GM18526 (cell line): ENCODE measurements around the gene RTF1.
A peak's percentile ranks its signal among the peaks of the same experiment; 100 is the strongest.

ENCODE experiments used
- POLR2A ChIP-seq: IDR thresholded peaks from 3 replicates; pipeline ENCODE4 v1.6.1; 2011; ENCODE audit not compliant: insufficient read length; ENCODE audit errors: extremely low read depth

RTF1 gene

GRCh38 chr15:41416742-41417417 is at the start of gene RTF1:
TSS of gene RTF1 (plus strand) at chr15:41417095. CDS start at chr15:41417116, 21 bp downstream.
- peak; percentile 85 for TF ChIP-seq POLR2A

- no peak for TF ChIP-seq POLR2A
Observed at GRCh38 chr15:41367418-41367817, 49.5 kb upstream of the RTF1 start.

- TF ChIP-seq POLR2A: no peak
Observed at GRCh38 chr15:41377978-41378377, 38.9 kb upstream of the RTF1 start.

GRCh38 chr15:41387646-41388045 is 29.2 kb upstream of the RTF1 start:
- TF ChIP-seq POLR2A: no peak

DNA sequence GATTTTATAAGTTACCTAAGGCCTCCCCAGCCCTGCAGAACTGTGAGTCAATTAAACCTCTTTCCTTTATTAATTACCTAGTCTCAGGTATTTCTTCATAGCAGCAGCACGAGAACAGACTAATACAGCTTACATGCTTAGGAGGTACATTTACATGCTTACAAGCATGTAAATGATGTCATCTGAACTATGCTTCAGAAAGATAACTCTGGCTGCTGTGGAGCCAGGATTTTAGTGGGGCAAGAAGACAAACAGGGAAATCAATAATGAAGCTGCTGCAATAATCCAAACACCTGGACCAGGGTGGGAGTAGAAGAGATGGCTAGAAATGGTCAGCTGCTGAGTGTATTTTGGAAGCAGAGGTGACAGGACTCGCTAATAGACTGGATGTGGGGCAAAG is 24.2 kb upstream of the RTF1 start:
- no peak for TF ChIP-seq POLR2A

GRCh38 chr15:41394924-41395323 is 22.0 kb upstream of the RTF1 start:
- TF ChIP-seq POLR2A: no peak

GRCh38 chr15:41396111-41396510 is 20.8 kb upstream of the RTF1 start:
- no peak for TF ChIP-seq POLR2A

DNA sequence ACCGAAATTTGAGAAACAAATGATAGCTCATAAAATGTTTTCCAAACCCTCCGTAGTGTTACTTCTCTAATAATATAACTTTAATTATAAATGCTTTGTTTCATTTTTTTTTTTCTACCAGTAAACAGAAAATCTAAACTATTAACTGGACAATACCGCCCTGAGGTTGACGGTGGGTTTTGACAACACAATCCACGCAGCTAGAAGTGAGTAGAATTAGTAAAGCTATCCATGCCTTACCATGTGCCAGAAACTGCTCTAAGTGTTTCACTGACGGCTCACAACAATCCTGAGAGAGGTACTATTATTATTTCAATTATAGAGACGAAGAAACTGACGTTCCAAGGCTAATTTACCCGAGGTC is 15.0 kb upstream of the RTF1 start:
- no peak for TF ChIP-seq POLR2A

GRCh38 chr15:41407341-41407740 is 9.6 kb upstream of the RTF1 start:
- no peak for TF ChIP-seq POLR2A

- TF ChIP-seq POLR2A: no peak
Observed at GRCh38 chr15:41408234-41408641, 8.7 kb upstream of the RTF1 start.

- TF ChIP-seq POLR2A: no peak
Observed at GRCh38 chr15:41411031-41411430, 5.9 kb upstream of the RTF1 start.

- no peak for TF ChIP-seq POLR2A
Observed at GRCh38 chr15:41411441-41411840, 5.5 kb upstream of the RTF1 start.

GRCh38 chr15:41416128-41416741 is 660 bp upstream of the RTF1 start:
- TF ChIP-seq POLR2A: no peak

- TF ChIP-seq POLR2A: no peak
Observed at GRCh38 chr15:41417418-41418195, 712 bp downstream of the RTF1 start.

GRCh38 chr15:41423979-41424659 is 7.2 kb downstream of the RTF1 start:
- TF ChIP-seq POLR2A: no peak

DNA sequence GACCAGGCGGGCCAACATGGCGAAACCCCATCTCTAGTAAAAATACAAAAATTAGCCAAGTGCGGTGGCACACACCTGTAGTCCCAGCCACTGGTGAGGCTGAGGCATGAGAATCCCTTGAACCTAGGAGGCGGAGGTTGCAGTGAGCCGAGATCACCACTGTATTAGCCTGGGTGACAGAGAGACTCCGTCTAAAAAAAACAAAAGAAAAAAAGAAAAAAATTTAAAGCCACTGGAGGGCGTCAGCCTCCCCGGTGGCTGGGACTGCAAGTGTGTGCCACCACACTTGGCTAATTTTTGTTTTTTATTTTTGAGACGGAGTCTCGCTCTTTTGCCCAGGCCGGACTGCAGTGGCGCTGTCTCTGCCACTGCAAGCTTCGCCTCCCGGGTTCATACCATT is 7.9 kb downstream of the RTF1 start:
- TF ChIP-seq POLR2A: no peak
